Stimulated activated naive B cell treated with anti-CD40 and anti-IgM and Interleukin-4, amounts not matched to agents 10 μg/mL and 1 μg/mL and 100 μg/mL, for 72 hours (primary cell): Measurements from ENCODE around the gene COL5A2.

ENCODE experiments used
- ATAC-seq, 2 donors: fragments of 150-1000 bp; cut with Tn5 transposase; replicated peaks; 2 replicates each; pipeline ENCODE4 v1.10.0; 2021; ENCODE audit warnings: moderate library complexity in 1 of 2
- DNase-seq: peaks from one replicate; pipeline ENCODE4 v3.0.0; 2021
- H3K27ac Mint-ChIP-seq: one replicate; pipeline ENCODE4 v1.8.0; 2022; ENCODE audit warnings: mild to moderate bottlenecking, mixed read lengths
- H3K27me3 Mint-ChIP-seq, 2 donors: one replicate each; pipeline ENCODE4 v1.8.0; 2022; ENCODE audit warnings: mixed read lengths in 2 of 2
- H3K36me3 Mint-ChIP-seq, 2 donors: one replicate each; pipeline ENCODE4 v1.8.0; 2022; ENCODE audit warnings: mixed read lengths in 2 of 2, mild to moderate bottlenecking in 1 of 2
- H3K4me1 Mint-ChIP-seq, 2 donors: one replicate each; pipeline ENCODE4 v1.8.0; 2022; ENCODE audit warnings: mixed read lengths in 2 of 2, mild to moderate bottlenecking in 1 of 2
- H3K4me3 Mint-ChIP-seq, 2 donors: one replicate each; pipeline ENCODE4 v1.8.0; 2022; ENCODE audit warnings: mild to moderate bottlenecking in 2 of 2, mixed read lengths in 2 of 2, moderate library complexity in 1 of 2
- H3K9me3 Mint-ChIP-seq, 2 donors: one replicate each; pipeline ENCODE4 v1.8.0; 2022; ENCODE audit warnings: mixed read lengths in 2 of 2, mild to moderate bottlenecking in 1 of 2

The COL5A2 gene

DNA sequence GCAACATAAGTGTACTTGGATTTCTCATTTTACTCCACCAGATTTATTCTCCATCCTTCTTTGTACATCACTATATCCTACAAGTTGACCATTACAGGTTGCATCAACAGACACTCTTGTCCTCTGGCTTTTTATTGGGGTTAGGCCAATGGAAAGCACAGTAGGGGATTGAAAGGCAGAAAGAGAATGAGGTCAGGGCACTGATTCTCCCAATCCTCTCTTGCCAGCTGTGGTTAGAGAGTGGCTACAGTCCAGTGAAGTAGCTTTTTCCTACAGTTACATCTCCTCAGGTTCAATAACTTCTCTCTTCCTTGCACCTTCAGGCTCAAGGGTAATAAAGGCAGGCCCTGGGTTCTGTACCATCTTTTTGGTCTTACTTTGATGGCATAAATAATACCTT, 20.2 kb upstream of the COL5A2 start:
- Mint-ChIP-seq H3K27ac (no peak overlapping the region), H3K4me1 (no peaks in the 10 kb centered on the region), H3K36me3 (no peaks in the 10 kb centered on the region), H3K27me3 (no peaks in the 10 kb centered on the region), H3K4me3 (no peak overlapping the region), H3K9me3 (peaks cover 0 to 2% of the 10 kb centered on the region in 2 donors)
- DNase-seq (no peak), ATAC-seq (no peak)

DNA sequence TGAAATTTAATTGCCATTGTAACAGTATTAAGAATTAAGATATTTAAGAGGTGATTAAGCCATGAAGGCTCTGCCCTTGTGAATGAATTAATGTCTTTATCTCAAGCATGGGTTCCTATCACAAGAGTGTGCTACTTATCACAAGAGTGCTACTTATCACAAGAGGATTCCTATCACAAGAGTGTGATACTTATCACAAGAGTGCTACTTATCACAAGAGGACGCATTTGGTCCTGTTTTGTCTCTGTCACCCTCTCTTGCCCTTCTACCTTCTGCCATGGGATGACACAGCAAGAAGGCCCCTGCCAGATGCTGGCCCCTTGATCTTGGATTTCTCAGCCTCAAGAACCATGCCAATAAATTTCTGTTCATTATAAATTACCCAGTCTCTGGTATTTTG, 13.2 kb upstream of the COL5A2 start:
- Mint-ChIP-seq H3K9me3 (peaks cover 0 to 2% of the 10 kb centered on the region in 2 donors), H3K36me3 (no peaks in the 10 kb centered on the region), H3K4me3 (no peak overlapping the region), H3K27ac (no peak overlapping the region), H3K4me1 (no peaks in the 10 kb centered on the region), H3K27me3 (no peaks in the 10 kb centered on the region)
- ATAC-seq: no peak
- DNase-seq: no peak

- ATAC-seq: no peak
- H3K4me1 Mint-ChIP-seq: no peaks in the 10 kb centered on the region
- H3K36me3 Mint-ChIP-seq: no peaks in the 10 kb centered on the region
- H3K9me3 Mint-ChIP-seq: no peaks in the 10 kb centered on the region
- DNase-seq: no peak
- no peak overlapping the region for H3K27ac Mint-ChIP-seq
- no peaks in the 10 kb centered on the region for H3K27me3 Mint-ChIP-seq
- no peak overlapping the region for H3K4me3 Mint-ChIP-seq
These were observed 12.2 kb upstream of the COL5A2 start for GRCh38 chr2:189191766-189192165.

DNA sequence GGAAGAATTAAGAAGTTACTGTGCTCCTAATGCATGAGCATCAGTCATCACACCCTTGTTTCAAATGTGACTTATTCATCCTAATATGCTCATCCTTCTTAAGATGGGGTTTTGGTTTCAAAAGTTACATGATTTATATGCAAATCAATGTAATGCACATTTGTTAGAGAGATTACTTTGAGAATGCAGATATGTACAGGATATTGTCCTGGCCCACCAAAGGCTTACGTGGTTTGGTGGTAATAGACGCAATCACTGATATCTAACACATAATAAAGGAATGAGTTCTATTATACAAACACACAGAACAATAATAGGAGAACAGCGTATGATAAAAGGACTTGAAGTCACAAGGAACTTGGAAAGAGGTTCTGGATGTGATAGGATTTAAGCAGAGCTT, 11.1 kb upstream of the COL5A2 start:
- H3K4me1 Mint-ChIP-seq: no peaks in the 10 kb centered on the region
- no peaks in the 10 kb centered on the region for H3K36me3 Mint-ChIP-seq
- H3K27ac Mint-ChIP-seq: no peak overlapping the region
- no peaks in the 10 kb centered on the region for H3K27me3 Mint-ChIP-seq
- ATAC-seq (no peak), DNase-seq (no peak)
- no peak overlapping the region for H3K4me3 Mint-ChIP-seq
- H3K9me3 Mint-ChIP-seq: no peaks in the 10 kb centered on the region

GRCh38 chr2:189188115-189188805, 8.7 kb upstream of the COL5A2 start:
- DNase-seq: no peak
- H3K27me3 Mint-ChIP-seq: no peaks in the 10 kb centered on the region
- H3K9me3 Mint-ChIP-seq: no peaks in the 10 kb centered on the region
- no peaks in the 10 kb centered on the region for H3K36me3 Mint-ChIP-seq
- H3K4me1 Mint-ChIP-seq: no peaks in the 10 kb centered on the region
- ATAC-seq: no peak
- H3K4me3 Mint-ChIP-seq: no peak overlapping the region
- H3K27ac Mint-ChIP-seq: no peak overlapping the region

DNA sequence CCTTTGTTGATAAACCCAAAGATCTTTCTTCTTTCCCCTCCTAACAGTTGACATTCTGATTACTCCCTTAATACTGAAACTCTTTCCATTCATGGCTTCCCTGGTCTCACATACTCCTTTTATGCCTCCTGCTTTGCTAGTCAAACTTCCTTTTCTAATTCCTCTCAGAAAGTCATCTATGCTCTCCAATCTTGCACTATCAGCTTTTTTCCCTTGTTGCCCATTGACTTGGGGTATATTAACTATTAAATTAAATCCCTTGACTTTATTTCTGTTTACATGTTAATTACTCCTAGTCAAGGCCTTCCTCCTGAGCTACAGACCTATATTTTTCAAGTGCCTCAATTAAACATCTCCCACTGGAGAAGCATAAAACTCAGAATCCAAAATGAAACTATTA, 3.6 kb upstream of the COL5A2 start:
- Mint-ChIP-seq H3K4me3 (no peak overlapping the region), H3K27me3 (peaks cover 9 to 10% of the 10 kb centered on the region in 2 donors), H3K4me1 (no peaks in the 10 kb centered on the region), H3K9me3 (no peaks in the 10 kb centered on the region), H3K36me3 (no peaks in the 10 kb centered on the region), H3K27ac (no peak overlapping the region)
- DNase-seq (no peak), ATAC-seq (no peak)

GRCh38 chr2:189181706-189182105, 2.1 kb upstream of the COL5A2 start:
- Mint-ChIP-seq H3K9me3 (no peaks in the 10 kb centered on the region), H3K36me3 (no peaks in the 10 kb centered on the region), H3K27me3 (peaks cover 9 to 10% of the 10 kb centered on the region in 2 donors), H3K4me3 (no peak overlapping the region), H3K27ac (no peak overlapping the region), H3K4me1 (no peaks in the 10 kb centered on the region)
- ATAC-seq: no peak
- no peak for DNase-seq

- Mint-ChIP-seq H3K4me1 (no peaks in the 10 kb centered on the region), H3K4me3 (no peak overlapping the region), H3K27me3 (peaks cover 9 to 10% of the 10 kb centered on the region in 2 donors), H3K9me3 (no peaks in the 10 kb centered on the region), H3K36me3 (no peaks in the 10 kb centered on the region), H3K27ac (no peak overlapping the region)
- DNase-seq (no peak), ATAC-seq (no peak)
These were observed 613 bp downstream of the COL5A2 start for GRCh38 chr2:189178726-189179569.

DNA sequence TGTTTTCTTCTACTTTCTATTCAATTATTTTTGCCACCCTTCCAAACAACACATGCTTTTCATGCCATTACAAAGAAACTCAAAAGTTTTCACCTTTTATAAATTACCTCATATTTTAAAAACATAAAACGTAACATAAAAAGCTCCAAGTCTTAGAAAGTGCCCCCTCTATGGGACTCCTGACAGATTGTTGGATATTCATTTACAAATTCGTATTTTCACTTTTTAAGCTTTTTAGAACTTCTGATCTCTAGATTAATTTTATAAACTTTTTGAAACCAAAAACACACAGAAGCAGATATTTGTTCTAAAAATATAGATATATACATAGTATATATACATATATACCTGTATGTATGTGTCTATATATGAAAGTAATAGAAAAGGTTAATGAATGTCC, 1.5 kb downstream of the COL5A2 start:
- Mint-ChIP-seq H3K9me3 (no peaks in the 10 kb centered on the region), H3K4me1 (no peaks in the 10 kb centered on the region), H3K36me3 (no peaks in the 10 kb centered on the region), H3K27me3 (peaks cover 9 to 10% of the 10 kb centered on the region in 2 donors), H3K27ac (no peak overlapping the region), H3K4me3 (no peak overlapping the region)
- DNase-seq (no peak), ATAC-seq (no peak)

GRCh38 chr2:189177251-189177840, 2.2 kb downstream of the COL5A2 start:
- ATAC-seq (no peak), DNase-seq (no peak)
- Mint-ChIP-seq H3K4me3 (no peak overlapping the region), H3K9me3 (no peaks in the 10 kb centered on the region), H3K36me3 (no peaks in the 10 kb centered on the region), H3K4me1 (no peaks in the 10 kb centered on the region), H3K27ac (no peak overlapping the region), H3K27me3 (peaks cover 9 to 10% of the 10 kb centered on the region in 2 donors)

DNA sequence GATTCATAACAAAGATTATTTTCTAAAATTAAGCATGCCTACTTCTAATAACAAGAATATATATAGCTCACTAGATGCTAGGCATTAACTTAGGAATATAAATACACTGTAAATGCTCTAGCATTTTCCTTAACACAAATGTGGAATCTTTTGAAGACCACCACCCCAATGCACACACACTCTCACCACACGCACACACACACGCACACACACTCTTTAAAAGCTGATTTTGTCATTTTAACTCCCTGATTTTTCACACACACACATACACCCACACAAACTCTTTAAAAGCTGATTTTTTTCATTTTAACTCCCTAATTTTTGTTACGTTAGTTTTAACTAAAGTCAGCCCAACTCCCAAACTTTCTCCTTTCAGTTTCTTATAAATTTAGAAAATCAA, 3.0 kb downstream of the COL5A2 start:
- H3K36me3 Mint-ChIP-seq: no peaks in the 10 kb centered on the region
- no peak overlapping the region for H3K4me3 Mint-ChIP-seq
- no peak for DNase-seq
- no peaks in the 10 kb centered on the region for H3K9me3 Mint-ChIP-seq
- no peak for ATAC-seq
- no peaks in the 10 kb centered on the region for H3K4me1 Mint-ChIP-seq
- H3K27ac Mint-ChIP-seq: no peak overlapping the region
- H3K27me3 Mint-ChIP-seq: peaks cover 9 to 10% of the 10 kb centered on the region in 2 donors

GRCh38 chr2:189175869-189176433, 3.6 kb downstream of the COL5A2 start:
- Mint-ChIP-seq H3K27me3 (peaks cover 9 to 10% of the 10 kb centered on the region in 2 donors), H3K27ac (no peak overlapping the region), H3K36me3 (no peaks in the 10 kb centered on the region), H3K4me1 (no peaks in the 10 kb centered on the region), H3K4me3 (no peak overlapping the region), H3K9me3 (no peaks in the 10 kb centered on the region)
- no peak for ATAC-seq
- DNase-seq: no peak

DNA sequence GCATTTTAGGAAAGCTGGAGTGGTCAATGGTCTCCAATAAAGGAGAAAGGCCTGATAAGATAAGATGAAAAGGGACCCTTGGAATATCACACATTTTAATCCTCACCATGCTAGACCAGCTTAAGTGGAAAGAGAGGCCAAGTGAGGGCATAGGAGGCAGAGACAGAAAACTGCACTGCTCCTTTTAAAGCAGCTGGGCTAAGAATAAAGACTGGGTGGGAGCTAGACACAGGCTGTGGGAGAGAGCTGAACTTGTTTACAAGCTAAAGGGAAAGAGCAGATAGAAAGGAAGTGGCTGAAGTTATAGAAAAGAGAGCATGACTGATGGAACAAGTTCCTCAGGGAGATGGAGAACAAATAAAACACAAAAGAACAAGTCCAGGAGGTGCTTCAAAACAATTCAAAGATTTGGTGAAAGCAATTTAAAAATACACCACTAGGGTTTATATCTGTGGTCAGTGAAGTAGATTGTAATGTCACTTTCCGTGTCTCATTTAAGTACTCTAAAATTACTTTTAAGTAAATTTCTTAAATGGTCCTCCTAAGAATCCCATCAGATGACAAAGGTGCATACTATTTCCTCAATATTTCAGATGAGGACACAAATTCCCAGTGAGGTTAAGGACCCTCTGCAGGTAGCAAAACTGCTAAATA, 7.5 kb downstream of the COL5A2 start:
- H3K36me3 Mint-ChIP-seq: no peaks in the 10 kb centered on the region
- H3K9me3 Mint-ChIP-seq: peaks cover 0 to 1% of the 10 kb centered on the region in 2 donors
- H3K27ac Mint-ChIP-seq: no peak overlapping the region
- H3K4me1 Mint-ChIP-seq: no peaks in the 10 kb centered on the region
- ATAC-seq: no peak
- no peaks in the 10 kb centered on the region for H3K27me3 Mint-ChIP-seq
- H3K4me3 Mint-ChIP-seq: no peak overlapping the region
- no peak for DNase-seq

GRCh38 chr2:189168856-189169499, 10.6 kb downstream of the COL5A2 start:
- H3K4me3 Mint-ChIP-seq: no peak overlapping the region
- ATAC-seq: no peak
- DNase-seq: no peak
- no peak overlapping the region for H3K27ac Mint-ChIP-seq
- no peaks in the 10 kb centered on the region for H3K4me1 Mint-ChIP-seq
- no peaks in the 10 kb centered on the region for H3K36me3 Mint-ChIP-seq
- no peaks in the 10 kb centered on the region for H3K27me3 Mint-ChIP-seq
- H3K9me3 Mint-ChIP-seq: peaks cover 0 to 1% of the 10 kb centered on the region in 2 donors
